Esophagus squamous epithelium (tissue), 5 donors: ENCODE results near the gene ITGB5. TPM values are rescaled to one million over a fixed set of nuclear protein-coding genes. Genes with fewer than 3 reads are reported as not detected.

Experiments
- DNase-seq: peaks from one replicate; lab custom pipeline; 2025; lab: John Stamatoyannopoulos, UW
- H3K27ac ChIP-seq, 4 donors: fragments of 200-600 bp; sonication (generic); one replicate each; pipeline ENCODE4 v1.5.1; 2016 to 2019; ENCODE audit warnings: mild to moderate bottlenecking in 1 of 4
- H3K27me3 ChIP-seq, 4 donors: fragments of 200-600 bp; sonication (generic); 1 replicate in 3 of 4; 2 replicates in 1 of 4; pipeline versions ENCODE4 v1.5.1 to v1.6.0; 2017 to 2021; ENCODE audit warnings: antibody characterized with exemption in 1 of 4
- H3K36me3 ChIP-seq, 3 donors: fragments of 200-600 bp; sonication (generic); one replicate each; pipeline ENCODE4 v1.5.1; 2016 to 2019
- H3K4me1 ChIP-seq, 3 donors: fragments of 200-600 bp; sonication (generic); one replicate each; pipeline ENCODE4 v1.5.1; 2017 to 2019
- H3K4me3 ChIP-seq, 4 donors: fragments of 200-600 bp; sonication (generic); 1 replicate in 3 of 4; 2 replicates in 1 of 4; pipeline ENCODE4 v1.5.1; 2016 to 2019; ENCODE audit warnings: mild to moderate bottlenecking in 2 of 4, moderate library complexity in 1 of 4
- H3K9me3 ChIP-seq, 3 donors: fragments of 200-600 bp; sonication (generic); one replicate each; pipeline ENCODE4 v1.5.1; 2016 to 2019
- POLR2A ChIP-seq, 4 donors: fragments of 450-650 bp; IDR thresholded peaks; one replicate each; pipeline ENCODE4 v1.6.1; 2017; ENCODE audit warnings: antibody characterized with exemption in 4 of 4, mild to moderate bottlenecking in 4 of 4, moderate library complexity in 3 of 4
- WGBS, 2 donors: methylation state at CpG; one replicate each; pipeline ENCODE4 v1.1.5; 2018; 5-methylcytosine and 5-hydroxymethylcytosine counted together
- intact Hi-C: fragments of 100-400 bp; cut with DNase I; formaldehyde crosslinking; loops from one replicate; pipeline ENCODE4 v1.15.0; 2022
- total RNA-seq, 4 donors: library from RNA; depleted of rRNA; stranded (reverse); fragments of >200 nt; gene quantifications; one replicate each; pipeline ENCODE4 v1.1.0, GENCODE V29; 2016
- TF ChIP-seq, protein P1 (sequence below), 6 experiments: fragments of 450-650 bp in 4 of 6; fragments of 200-600 bp in 2 of 6; sonication (generic) in 2 of 6; IDR thresholded peaks; one replicate each; pipeline ENCODE4 v1.5.1; 2016 to 2019; ENCODE audit warnings: antibody characterized with exemption in 6 of 6, mild to moderate bottlenecking in 4 of 6, moderate library complexity in 4 of 6
- donor health status: DM: yes; HTN: yes; CAD: no.

ITGB5 gene
- total RNA-seq, 4 donors from 2014 or later, result 68.4 to 114 (median 79.7) TPM

DNA sequence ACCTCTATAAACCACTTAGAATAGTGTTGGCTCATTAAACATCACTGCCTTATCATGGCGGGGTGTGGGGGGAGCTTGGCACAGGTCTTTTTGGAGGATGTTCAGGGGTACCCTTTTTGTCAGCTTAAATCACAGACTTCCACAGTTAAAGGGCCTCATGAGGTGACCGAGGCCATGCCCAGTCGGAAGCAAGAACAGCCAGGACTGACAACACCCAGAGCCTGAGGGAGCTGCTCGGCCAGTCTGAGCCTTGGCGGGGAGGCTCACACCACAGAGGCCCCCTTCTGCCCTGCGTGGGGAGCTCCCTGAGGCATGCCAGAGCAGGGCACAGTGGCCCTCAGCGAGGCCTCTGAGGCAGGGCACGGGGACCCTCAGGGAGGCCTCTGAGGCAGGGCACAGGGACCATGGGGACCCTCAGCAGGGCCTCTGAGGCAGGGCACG, 107.4 kb downstream of the ITGB5 start:
- peaks cover 19 to 59% (median 24%) of the 10 kb centered on the region in 3 donors for H3K4me1 ChIP-seq
- H3K27me3 ChIP-seq, result no peaks in the 10 kb centered on the region
- WGBS, 2 donors, result 83 to 89% methylated on average over 1 to 5 of the region's 9 CpGs
- peaks cover 0 to 47% (median 5%) of the 10 kb centered on the region in 3 donors for H3K36me3 ChIP-seq
- H3K4me3 ChIP-seq, result no peak overlapping the region
- DNase-seq, result no peak
- peak overlapping the region; percentile 79 to 93 (median 87) for H3K27ac ChIP-seq
- H3K9me3 ChIP-seq, result no peaks in the 10 kb centered on the region
- intact Hi-C loops, result loop anchor here (5.0 to 10.0 kb wide), 2 partner anchors 123 to 505 kb away; no protein-coding TSS in a partner anchor
- no peak for TF ChIP-seq POLR2A (IDR thresholded peaks at IDR 0.05)
- TF ChIP-seq, protein P1, sequence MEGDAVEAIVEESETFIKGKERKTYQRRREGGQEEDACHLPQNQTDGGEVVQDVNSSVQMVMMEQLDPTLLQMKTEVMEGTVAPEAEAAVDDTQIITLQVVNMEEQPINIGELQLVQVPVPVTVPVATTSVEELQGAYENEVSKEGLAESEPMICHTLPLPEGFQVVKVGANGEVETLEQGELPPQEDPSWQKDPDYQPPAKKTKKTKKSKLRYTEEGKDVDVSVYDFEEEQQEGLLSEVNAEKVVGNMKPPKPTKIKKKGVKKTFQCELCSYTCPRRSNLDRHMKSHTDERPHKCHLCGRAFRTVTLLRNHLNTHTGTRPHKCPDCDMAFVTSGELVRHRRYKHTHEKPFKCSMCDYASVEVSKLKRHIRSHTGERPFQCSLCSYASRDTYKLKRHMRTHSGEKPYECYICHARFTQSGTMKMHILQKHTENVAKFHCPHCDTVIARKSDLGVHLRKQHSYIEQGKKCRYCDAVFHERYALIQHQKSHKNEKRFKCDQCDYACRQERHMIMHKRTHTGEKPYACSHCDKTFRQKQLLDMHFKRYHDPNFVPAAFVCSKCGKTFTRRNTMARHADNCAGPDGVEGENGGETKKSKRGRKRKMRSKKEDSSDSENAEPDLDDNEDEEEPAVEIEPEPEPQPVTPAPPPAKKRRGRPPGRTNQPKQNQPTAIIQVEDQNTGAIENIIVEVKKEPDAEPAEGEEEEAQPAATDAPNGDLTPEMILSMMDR (IDR thresholded peaks at IDR 0.05), result no peak

DNA sequence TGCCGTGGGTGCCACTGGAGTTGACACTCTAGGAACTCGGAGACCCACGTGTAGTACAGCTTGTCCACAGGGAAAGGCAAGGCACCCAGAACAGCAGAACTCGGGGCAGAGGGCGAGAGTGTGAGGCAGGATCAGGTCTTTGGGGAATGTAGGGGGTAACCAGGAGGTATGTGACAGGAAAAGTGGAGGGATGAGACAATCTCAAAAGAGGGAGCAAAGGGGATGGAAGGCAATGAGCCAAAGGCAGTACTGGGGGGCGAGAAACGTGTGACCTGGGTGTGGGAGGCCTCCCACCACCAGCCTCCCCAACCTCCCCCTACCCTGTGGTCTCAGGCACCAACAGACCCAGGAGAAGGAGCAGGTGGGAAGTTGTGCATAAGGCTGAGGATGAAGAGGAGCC, 108.0 kb downstream of the ITGB5 start:
- H3K9me3 ChIP-seq, result no peaks in the 10 kb centered on the region
- H3K4me3 ChIP-seq, result no peak overlapping the region
- H3K27me3 ChIP-seq, result no peaks in the 10 kb centered on the region
- intact Hi-C loops, result loop anchor here (5.0 kb wide), 1 partner anchor 123 kb away; no protein-coding TSS in a partner anchor
- H3K27ac ChIP-seq, result peak overlapping the region in 3 of 4 donors; percentile 87 to 93 (median 87)
- WGBS, 2 donors, result 68% methylated on average over 5 to 7 of the region's 7 CpGs
- H3K36me3 ChIP-seq, result peaks cover 0 to 47% (median 5%) of the 10 kb centered on the region in 3 donors
- peaks cover 25 to 59% (median 28%) of the 10 kb centered on the region in 3 donors for H3K4me1 ChIP-seq
- no peak for TF ChIP-seq POLR2A (IDR thresholded peaks at IDR 0.05)
- TF ChIP-seq, protein P1 (IDR thresholded peaks at IDR 0.05), result no peak
- DNase-seq, result no peak

DNA sequence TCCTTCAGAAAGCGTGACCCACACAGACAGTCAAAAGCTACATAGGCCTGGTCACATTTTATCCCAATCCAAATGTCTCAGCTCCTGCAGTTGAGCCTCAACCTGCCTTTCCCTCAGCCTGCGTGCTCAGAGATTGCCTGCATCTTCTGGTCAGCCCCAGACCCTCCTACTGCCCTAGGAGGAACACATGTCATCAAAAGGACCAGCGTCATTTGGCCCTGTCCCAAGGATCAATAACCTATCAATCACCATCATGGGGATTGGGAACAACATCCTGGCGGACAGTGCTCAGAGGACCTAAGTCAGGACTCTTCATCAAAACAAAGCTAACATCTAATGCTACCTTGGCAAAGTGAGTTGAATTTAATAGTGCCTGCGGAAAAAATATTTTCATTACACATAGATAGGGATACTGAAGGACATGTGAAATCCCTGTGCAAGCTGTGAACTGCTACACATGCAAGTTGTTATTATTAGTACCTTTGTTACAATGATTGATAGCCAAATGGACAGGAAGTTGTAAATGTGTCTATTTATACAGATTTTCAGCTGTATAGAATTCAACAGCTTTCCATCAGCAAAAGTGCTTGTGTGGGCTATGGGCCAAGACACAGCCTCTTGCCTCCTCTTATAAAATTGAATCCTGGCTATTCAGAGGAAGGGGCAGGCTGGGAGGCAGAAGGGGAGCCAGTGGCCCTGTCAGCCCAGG, 109.2 kb downstream of the ITGB5 start:
- DNase-seq, result no peak
- Histone ChIP-seq H3K4me1 (peaks cover 28 to 59% (median 28%) of the 10 kb centered on the region in 3 donors), H3K27ac (peak overlapping the region in 1 of 4 donors; percentile 87), H3K4me3 (no peak overlapping the region), H3K36me3 (peaks cover 0 to 57% (median 11%) of the 10 kb centered on the region in 3 donors), H3K9me3 (no peaks in the 10 kb centered on the region), H3K27me3 (no peaks in the 10 kb centered on the region)
- no peak for TF ChIP-seq POLR2A (IDR thresholded peaks at IDR 0.05)
- TF ChIP-seq, protein P1 (IDR thresholded peaks at IDR 0.05), result no peak
- WGBS, 2 donors, result 85 to 87% methylated on average over 3 to 5 of the region's 5 CpGs
- intact Hi-C loops, result loop anchor here (5.0 kb wide), 1 partner anchor 124 kb away; no protein-coding TSS in a partner anchor

DNA sequence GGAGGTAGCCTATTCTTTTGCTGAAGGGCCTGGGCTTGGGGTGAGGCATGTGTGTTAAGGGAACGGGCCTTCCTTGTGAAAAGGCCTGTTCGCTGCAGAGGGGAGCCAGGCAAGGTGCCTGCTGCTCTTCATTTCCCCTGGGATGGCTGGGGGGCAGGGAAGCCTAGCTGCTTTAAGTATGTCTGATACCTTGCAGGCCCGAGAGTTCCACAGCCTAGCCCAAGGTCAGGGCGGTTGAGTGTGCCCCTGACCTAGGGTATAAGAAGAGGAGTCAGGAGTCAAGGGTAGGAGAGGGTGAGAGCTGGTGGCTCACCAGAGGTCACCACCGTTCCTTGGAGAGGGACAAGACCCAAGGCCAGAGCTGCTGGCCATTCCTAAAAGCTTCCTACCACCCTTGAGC, 110.3 kb downstream of the ITGB5 start:
- WGBS, 2 donors, result 83 to 96% methylated on average over 2 of the region's 5 CpGs
- Histone ChIP-seq H3K9me3 (no peaks in the 10 kb centered on the region), H3K36me3 (peaks cover 0 to 68% (median 11%) of the 10 kb centered on the region in 3 donors), H3K4me3 (no peak overlapping the region), H3K27ac (no peak overlapping the region), H3K4me1 (peaks cover 27 to 59% (median 35%) of the 10 kb centered on the region in 3 donors), H3K27me3 (no peaks in the 10 kb centered on the region)
- intact Hi-C loops, result loop anchor here (5.0 kb wide), 1 partner anchor 125 kb away; no protein-coding TSS in a partner anchor
- no peak for DNase-seq
- TF ChIP-seq POLR2A (IDR thresholded peaks at IDR 0.05), result no peak
- TF ChIP-seq, protein P1 (IDR thresholded peaks at IDR 0.05), result no peak

DNA sequence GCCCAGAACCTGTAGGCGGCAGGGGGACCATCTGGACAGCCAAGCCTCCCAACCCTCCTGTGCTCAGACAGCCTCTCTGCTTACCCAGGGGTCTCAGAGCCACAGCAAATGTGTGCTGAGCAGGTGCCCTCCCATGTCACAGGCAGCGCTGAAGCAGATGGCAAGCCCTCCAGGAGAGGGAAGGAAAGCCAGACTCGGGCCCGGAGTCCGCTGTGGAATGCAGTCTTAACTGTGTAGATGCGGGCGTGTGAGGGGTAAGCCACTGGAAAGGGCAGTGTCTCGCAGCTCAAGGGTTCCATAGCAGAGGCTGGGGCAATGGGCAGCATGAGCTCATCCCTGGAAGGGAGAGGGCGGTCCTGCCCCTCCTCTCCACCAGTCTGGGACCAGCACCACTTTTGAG, 111.3 kb downstream of the ITGB5 start:
- Histone ChIP-seq H3K4me3 (no peak overlapping the region), H3K4me1 (peaks cover 17 to 59% (median 34%) of the 10 kb centered on the region in 3 donors), H3K36me3 (peaks cover 0 to 76% (median 11%) of the 10 kb centered on the region in 3 donors), H3K9me3 (no peaks in the 10 kb centered on the region), H3K27me3 (no peaks in the 10 kb centered on the region), H3K27ac (no peak overlapping the region)
- TF ChIP-seq, protein P1 (IDR thresholded peaks at IDR 0.05), result no peak
- no peak for TF ChIP-seq POLR2A (IDR thresholded peaks at IDR 0.05)
- intact Hi-C loops, result loop anchor here (5.0 kb wide), 1 partner anchor 126 kb away; no protein-coding TSS in a partner anchor
- WGBS, 2 donors, result 92% methylated on average over 5 of the region's 9 CpGs; no CpG with 5 or more reads in 1 of the 2 donors
- no peak for DNase-seq
